ENCODE data around the gene AP3D1. TPM values are rescaled to one million over a fixed set of nuclear protein-coding genes. Genes with fewer than 3 reads are reported as not detected.

AP3D1 gene
- total RNA-seq, 1 donor from 2014 or later = 146 TPM

DNA sequence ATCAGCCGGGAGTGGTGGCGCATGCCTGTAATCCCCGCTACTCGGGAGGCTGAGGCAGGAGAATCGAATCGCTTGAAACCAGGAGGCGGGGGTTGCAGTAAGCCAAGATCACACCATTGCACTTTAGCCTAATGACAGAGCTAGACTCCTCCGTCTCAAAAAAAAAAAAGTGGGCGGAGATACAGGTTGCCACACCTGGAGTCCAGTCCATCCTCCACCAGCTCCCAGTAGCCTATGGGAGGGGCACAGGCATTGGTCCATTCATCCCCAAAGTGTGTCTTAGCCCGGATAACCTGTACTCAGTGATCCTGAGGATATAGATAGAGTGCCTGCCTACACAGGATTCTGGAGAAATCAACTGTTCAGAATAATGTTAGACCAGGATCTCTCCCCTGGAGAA, 9.0 kb upstream of the AP3D1 start:
- Mint-ChIP-seq H3K27ac (ENCODE audit: unreplicated experiment) (peak overlapping the region; percentile 19), H3K27me3 (ENCODE audit: low read depth) (no peaks in the 10 kb centered on the region), H3K36me3 (ENCODE audit: low read depth) (no peaks in the 10 kb centered on the region), H3K4me3 (no peak overlapping the region), H3K9me3 (no peaks in the 10 kb centered on the region), H3K4me1 (peaks cover 6% of the 10 kb centered on the region)
- no peak for DNase-seq (ENCODE audit: low read depth, low spot score)
- TF ChIP-seq, protein P1, sequence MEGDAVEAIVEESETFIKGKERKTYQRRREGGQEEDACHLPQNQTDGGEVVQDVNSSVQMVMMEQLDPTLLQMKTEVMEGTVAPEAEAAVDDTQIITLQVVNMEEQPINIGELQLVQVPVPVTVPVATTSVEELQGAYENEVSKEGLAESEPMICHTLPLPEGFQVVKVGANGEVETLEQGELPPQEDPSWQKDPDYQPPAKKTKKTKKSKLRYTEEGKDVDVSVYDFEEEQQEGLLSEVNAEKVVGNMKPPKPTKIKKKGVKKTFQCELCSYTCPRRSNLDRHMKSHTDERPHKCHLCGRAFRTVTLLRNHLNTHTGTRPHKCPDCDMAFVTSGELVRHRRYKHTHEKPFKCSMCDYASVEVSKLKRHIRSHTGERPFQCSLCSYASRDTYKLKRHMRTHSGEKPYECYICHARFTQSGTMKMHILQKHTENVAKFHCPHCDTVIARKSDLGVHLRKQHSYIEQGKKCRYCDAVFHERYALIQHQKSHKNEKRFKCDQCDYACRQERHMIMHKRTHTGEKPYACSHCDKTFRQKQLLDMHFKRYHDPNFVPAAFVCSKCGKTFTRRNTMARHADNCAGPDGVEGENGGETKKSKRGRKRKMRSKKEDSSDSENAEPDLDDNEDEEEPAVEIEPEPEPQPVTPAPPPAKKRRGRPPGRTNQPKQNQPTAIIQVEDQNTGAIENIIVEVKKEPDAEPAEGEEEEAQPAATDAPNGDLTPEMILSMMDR (conservative IDR thresholded peaks at IDR 0.05) = no peak

DNA sequence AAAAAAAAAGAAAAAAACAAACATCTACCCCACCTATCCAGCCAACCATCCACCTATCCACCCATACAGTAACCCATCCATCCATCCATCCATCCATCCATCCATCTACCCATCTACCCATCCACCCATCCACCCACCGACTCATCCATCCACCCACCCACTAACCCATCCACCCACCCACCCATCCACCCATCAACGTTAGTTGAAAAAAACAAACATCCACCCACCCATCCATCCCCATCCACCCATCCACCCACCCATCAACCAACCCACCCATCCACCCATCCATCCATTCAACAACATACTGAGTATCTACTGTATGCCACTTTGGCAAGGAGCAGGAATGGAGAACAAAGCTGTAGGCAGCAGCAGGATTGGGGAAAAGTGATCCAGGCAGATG, 6.1 kb upstream of the AP3D1 start:
- Mint-ChIP-seq H3K9me3 (no peaks in the 10 kb centered on the region), H3K36me3 (ENCODE audit: low read depth) (no peaks in the 10 kb centered on the region), H3K27me3 (ENCODE audit: low read depth) (no peaks in the 10 kb centered on the region), H3K27ac (ENCODE audit: unreplicated experiment) (no peak overlapping the region), H3K4me1 (peaks cover 9% of the 10 kb centered on the region), H3K4me3 (peak overlapping the region; percentile 23)
- TF ChIP-seq, protein P1 (conservative IDR thresholded peaks at IDR 0.05) = no peak
- DNase-seq (ENCODE audit: low read depth, low spot score) = no peak

DNA sequence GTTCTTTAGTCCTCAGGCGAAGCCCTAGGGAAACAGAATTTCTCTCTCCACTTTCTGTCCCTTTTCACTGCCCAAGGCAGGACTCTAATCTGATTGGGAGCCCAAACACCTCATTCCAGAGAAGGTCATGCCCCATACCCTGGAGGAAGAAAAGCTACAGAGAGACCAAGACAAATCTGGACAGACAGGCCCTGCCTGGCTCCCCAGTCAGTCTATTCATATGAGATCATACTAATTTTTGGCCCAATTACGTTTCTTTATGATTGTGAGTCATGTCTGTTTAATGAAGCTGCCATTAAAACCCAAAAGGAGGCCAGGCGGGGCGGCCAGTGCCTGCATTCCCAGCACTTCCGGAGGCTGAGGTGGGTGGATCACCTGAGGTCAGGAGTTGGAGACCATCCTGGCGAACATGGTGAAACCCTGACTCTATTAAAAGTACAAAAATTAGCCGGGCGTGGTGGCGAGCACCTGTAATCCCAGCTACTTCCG, 3.3 kb upstream of the AP3D1 start:
- Mint-ChIP-seq H3K9me3 (no peaks in the 10 kb centered on the region), H3K4me3 (peak overlapping the region; percentile 31), H3K36me3 (ENCODE audit: low read depth) (no peaks in the 10 kb centered on the region), H3K27ac (ENCODE audit: unreplicated experiment) (peak overlapping the region; percentile 58), H3K4me1 (peaks cover 25% of the 10 kb centered on the region), H3K27me3 (ENCODE audit: low read depth) (no peaks in the 10 kb centered on the region)
- DNase-seq (ENCODE audit: low read depth, low spot score) = no peak
- TF ChIP-seq, protein P1 (conservative IDR thresholded peaks at IDR 0.05) = no peak

DNA sequence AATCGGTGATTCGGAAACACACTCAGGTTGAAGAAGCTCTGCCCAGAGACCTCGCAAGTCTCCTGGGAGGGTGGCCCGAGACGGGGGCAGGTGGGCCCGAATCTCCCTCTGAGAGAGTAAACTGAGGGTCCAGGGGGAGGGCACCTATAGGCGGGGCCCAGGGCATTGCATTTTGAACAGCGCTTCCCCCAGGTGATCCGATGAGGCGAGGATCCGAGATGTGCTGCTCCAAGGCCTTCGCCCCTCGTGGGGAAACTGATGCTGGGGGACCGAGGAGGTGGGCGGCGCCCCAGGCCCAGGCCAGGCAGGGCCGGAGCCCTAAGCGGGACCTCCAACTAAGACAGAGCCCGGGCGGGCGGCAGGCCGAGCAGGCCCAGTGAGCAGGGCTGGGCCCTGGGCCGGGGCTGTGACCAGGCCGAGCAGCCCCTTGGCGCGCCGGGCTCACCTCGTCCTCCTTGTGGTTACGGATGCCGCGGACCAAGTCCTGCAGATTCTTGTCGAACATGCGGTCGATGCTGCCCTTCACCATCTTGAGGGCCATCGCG, 500 bp downstream of the AP3D1 start:
- H3K4me1 Mint-ChIP-seq = peaks cover 42% of the 10 kb centered on the region
- peak overlapping the region; percentile 91 for H3K4me3 Mint-ChIP-seq
- no peaks in the 10 kb centered on the region for H3K9me3 Mint-ChIP-seq
- TF ChIP-seq, protein P1 (conservative IDR thresholded peaks at IDR 0.05) = no peak
- H3K36me3 Mint-ChIP-seq (ENCODE audit: low read depth) = no peaks in the 10 kb centered on the region
- DNase-seq (ENCODE audit: low read depth, low spot score) = peak; percentile 28
- no peak overlapping the region for H3K27ac Mint-ChIP-seq (ENCODE audit: unreplicated experiment)
- H3K27me3 Mint-ChIP-seq (ENCODE audit: low read depth) = no peaks in the 10 kb centered on the region

DNA sequence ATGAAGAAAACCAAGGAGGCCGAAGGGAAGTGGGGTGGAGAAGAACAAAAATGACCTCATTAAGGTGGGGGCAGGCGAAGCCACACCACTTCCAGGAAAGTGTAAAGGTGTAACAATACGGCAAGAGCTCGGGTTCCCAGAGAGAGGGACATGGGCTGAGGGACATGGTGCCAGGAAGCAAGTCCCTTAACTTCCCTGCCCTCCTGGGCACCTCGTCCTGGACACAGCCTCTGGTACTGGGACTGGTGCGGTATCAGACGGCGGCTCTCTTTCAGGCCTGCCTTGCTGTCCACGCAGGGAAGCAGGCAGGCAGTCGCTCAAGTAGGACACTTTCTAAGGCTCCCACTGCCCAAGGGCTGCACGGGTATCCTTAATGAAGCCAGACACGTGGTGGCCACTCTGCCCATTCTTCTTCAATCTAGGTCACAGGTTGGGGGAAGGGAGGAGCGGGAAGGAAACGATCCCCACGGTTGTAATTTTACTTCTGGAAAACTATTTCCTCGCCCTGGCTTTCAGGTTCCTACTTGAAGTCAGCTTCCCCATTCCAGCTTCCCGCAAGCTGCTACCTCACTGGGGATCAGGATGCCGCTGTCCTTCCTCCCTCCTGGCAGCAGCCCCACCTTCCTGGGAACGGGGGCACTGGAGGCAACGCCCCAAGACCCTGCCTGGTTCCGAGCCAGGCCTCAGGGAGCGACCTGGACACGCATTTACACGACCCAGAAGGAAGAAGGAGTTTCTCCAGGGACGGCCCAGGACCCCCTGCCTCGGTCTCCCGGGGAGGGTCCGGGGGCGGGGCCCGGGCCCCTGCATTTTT, 1.2 kb downstream of the AP3D1 start:
- Mint-ChIP-seq H3K9me3 (no peaks in the 10 kb centered on the region), H3K4me3 (peak overlapping the region; percentile 91), H3K4me1 (peaks cover 48% of the 10 kb centered on the region), H3K27me3 (ENCODE audit: low read depth) (no peaks in the 10 kb centered on the region), H3K36me3 (ENCODE audit: low read depth) (no peaks in the 10 kb centered on the region), H3K27ac (ENCODE audit: unreplicated experiment) (peak overlapping the region; percentile 19)
- no peak for DNase-seq (ENCODE audit: low read depth, low spot score)
- TF ChIP-seq, protein P1 (conservative IDR thresholded peaks at IDR 0.05) = no peak

All from neural crest cell (in vitro differentiated cells).